Measurements from ENCODE around the gene HAUS2. TPM values are rescaled to one million over a fixed set of nuclear protein-coding genes. Genes with fewer than 3 reads are reported as not detected.
A peak's percentile ranks its signal among the peaks of the same experiment; 100 is the strongest.

The HAUS2 gene
- total RNA-seq, result 17.1 TPM
- long read RNA-seq, transcript HAUS2-201 (6 exons, 3,949 nt), result major isoform, 12 of 21 reads
- long read RNA-seq, partial matches to known transcripts, result 0 of 21 reads
- long read RNA-seq, other reads (novel, unspliced or antisense), result 2 of 21 reads

DNA sequence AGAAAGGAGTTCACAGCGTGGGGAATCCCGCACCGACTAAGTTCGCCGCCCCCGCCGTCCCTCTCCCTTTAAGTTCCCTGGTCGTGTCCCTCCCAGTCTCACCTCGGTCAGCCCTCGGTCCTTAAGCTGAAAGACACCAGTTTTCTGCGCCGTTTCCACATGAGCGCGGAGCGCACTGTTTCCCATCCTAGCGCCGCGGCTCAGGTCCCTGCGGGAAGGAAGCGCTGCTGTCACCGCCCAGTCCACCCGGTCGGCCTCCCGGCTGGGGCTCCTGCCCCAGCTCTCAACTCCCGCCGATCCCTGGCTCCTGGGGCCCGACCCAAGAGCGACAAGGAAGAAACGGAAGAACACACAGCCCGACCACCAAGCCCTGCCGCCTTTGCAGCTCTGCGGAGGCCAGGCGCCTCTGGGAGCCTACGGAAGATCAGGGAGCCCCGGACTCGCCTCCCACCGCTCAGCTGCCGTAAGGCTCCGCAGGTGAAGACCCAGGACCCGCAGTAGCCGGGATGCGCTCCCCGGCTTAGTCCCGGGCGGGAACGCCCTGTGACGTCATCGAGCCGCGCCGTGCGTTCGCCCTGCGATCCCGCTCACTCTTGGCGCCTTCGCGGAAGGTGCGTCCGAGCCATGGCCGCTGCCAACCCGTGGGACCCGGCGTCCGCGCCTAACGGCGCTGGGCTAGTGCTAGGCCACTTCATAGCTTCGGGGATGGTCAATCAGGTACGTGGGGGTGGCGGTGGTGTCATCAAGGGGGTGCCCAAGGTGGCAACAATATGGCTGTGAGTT, at the start of gene HAUS2, which contains the start of gene LRRC57:
Gene HAUS2 (plus strand): TSS at position 590 of the 783 bp plus-strand sequence. CDS start 35 bp downstream, at position 625.
Gene LRRC57 (minus strand): TSS at position 545 of the 783 bp plus-strand sequence. CDS start 359 bp downstream, at position 186.
- intact Hi-C loops (cut with DNase I), result no loop called here
- DNase-seq, result peak; percentile 96
- Histone ChIP-seq H3K4me1 (peaks cover 24% of the 10 kb centered on the region), H3K36me3 (peaks cover 17% of the 10 kb centered on the region), H3K4me3 (peak within 1 kb of the TSS; percentile 88), H3K27me3 (no peaks in the 10 kb centered on the region), H3K27ac (peak within 1 kb of the TSS; percentile 92), H3K9me3 (no peaks in the 10 kb centered on the region)
- TF ChIP-seq, protein P1, sequence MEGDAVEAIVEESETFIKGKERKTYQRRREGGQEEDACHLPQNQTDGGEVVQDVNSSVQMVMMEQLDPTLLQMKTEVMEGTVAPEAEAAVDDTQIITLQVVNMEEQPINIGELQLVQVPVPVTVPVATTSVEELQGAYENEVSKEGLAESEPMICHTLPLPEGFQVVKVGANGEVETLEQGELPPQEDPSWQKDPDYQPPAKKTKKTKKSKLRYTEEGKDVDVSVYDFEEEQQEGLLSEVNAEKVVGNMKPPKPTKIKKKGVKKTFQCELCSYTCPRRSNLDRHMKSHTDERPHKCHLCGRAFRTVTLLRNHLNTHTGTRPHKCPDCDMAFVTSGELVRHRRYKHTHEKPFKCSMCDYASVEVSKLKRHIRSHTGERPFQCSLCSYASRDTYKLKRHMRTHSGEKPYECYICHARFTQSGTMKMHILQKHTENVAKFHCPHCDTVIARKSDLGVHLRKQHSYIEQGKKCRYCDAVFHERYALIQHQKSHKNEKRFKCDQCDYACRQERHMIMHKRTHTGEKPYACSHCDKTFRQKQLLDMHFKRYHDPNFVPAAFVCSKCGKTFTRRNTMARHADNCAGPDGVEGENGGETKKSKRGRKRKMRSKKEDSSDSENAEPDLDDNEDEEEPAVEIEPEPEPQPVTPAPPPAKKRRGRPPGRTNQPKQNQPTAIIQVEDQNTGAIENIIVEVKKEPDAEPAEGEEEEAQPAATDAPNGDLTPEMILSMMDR (IDR thresholded peaks at IDR 0.05), result no peak
- peak; percentile 96 for ATAC-seq

GRCh38 chr15:42499858-42500609, 48.6 kb upstream of the HAUS2 start:
- TF ChIP-seq, protein P1 (IDR thresholded peaks at IDR 0.05), result no peak
- DNase-seq (no peak), ATAC-seq (no peak)
- Histone ChIP-seq H3K27ac (peak overlapping the region; percentile 56), H3K4me3 (no peak overlapping the region), H3K4me1 (peaks cover 62% of the 10 kb centered on the region), H3K36me3 (no peaks in the 10 kb centered on the region), H3K27me3 (no peaks in the 10 kb centered on the region), H3K9me3 (no peaks in the 10 kb centered on the region)
- intact Hi-C loops (cut with DNase I), result no loop called here

GRCh38 chr15:42502477-42502876, 46.2 kb upstream of the HAUS2 start:
- intact Hi-C loops (cut with DNase I), result no loop called here
- peaks cover 53% of the 10 kb centered on the region for H3K4me1 ChIP-seq
- no peak overlapping the region for H3K27ac ChIP-seq

DNA sequence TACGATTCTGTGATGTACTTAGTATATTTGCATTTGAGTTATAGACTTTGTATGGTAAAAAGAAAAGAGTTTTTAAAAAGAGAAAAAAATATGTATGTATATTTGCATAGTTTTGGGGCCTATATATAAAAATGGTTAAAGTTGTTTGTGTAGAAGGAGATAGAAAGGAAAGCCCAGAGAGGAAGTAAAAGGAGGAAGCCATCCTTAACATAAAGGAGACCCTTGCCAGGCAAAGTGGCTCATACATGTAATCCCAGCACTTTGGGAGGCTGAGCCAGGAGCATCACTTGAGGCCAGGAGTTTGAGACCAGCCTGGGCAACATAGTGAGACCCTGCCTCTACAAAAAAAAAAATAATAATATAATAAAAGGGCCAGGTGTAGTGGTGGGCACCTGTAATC, 44.8 kb upstream of the HAUS2 start:
- H3K27ac ChIP-seq, result no peak overlapping the region
- no peaks in the 10 kb centered on the region for H3K27me3 ChIP-seq
- H3K9me3 ChIP-seq, result no peaks in the 10 kb centered on the region
- H3K4me1 ChIP-seq, result peaks cover 53% of the 10 kb centered on the region
- TF ChIP-seq, protein P1 (IDR thresholded peaks at IDR 0.05), result no peak
- no peak overlapping the region for H3K4me3 ChIP-seq
- DNase-seq (no peak), ATAC-seq (no peak)
- H3K36me3 ChIP-seq, result no peaks in the 10 kb centered on the region
- intact Hi-C loops (cut with DNase I), result no loop called here

More at GRCh38 chr15:42502477-42502876, 46.2 kb upstream of the HAUS2 start:
- DNase-seq, result no peak
- Histone ChIP-seq H3K27me3 (no peaks in the 10 kb centered on the region), H3K36me3 (no peaks in the 10 kb centered on the region), H3K9me3 (no peaks in the 10 kb centered on the region), H3K4me3 (no peak overlapping the region)
- ATAC-seq, result no peak
- TF ChIP-seq, protein P1 (IDR thresholded peaks at IDR 0.05), result no peak

- TF ChIP-seq, protein P1 (IDR thresholded peaks at IDR 0.05), result no peak
- Histone ChIP-seq H3K4me3 (no peak overlapping the region), H3K27me3 (no peaks in the 10 kb centered on the region), H3K9me3 (no peaks in the 10 kb centered on the region), H3K36me3 (no peaks in the 10 kb centered on the region), H3K4me1 (peaks cover 47% of the 10 kb centered on the region), H3K27ac (no peak overlapping the region)
- DNase-seq (no peak), ATAC-seq (no peak)
- intact Hi-C loops (cut with DNase I), result no loop called here
Observed at GRCh38 chr15:42504631-42505030, 44.0 kb upstream of the HAUS2 start.

Measured in upper lobe of right lung (tissue), 1 donor.